SK-N-MC (cell line): ENCODE results near the gene ACOT12.

Experiments used
- DNase-seq: peaks from one replicate; pipeline ENCODE4 v3.0.0-alpha.2; 2011; ENCODE audit warnings: low read depth, low spot score
- H3K27ac ChIP-seq: fragments of 200-600 bp; sonication (generic); 2 replicates; pipeline ENCODE4 v1.5.1; 2016; ENCODE audit warnings: mixed run types
- H3K36me3 ChIP-seq: fragments of 200-600 bp; sonication (generic); 2 replicates; pipeline ENCODE4 v1.6.1; 2017; ENCODE audit warnings: antibody characterized with exemption, low read length, mixed read lengths; ENCODE audit not compliant: insufficient read depth
- H3K4me3 ChIP-seq: fragments of 200-600 bp; sonication (generic); 2 replicates; pipeline ENCODE4 v1.5.1; 2016
- H3K9ac ChIP-seq: fragments of 200-600 bp; sonication (generic); 2 replicates; pipeline ENCODE4 v1.8.0; 2017; ENCODE audit warnings: mixed run types, mixed read lengths; ENCODE audit not compliant: insufficient read length
- H3K9me3 ChIP-seq: fragments of 200-600 bp; sonication (generic); 2 replicates; pipeline ENCODE4 v1.6.1; 2017; ENCODE audit warnings: low read depth, mild to moderate bottlenecking, antibody characterized with exemption, low read length, moderate library complexity, mixed read lengths
- EZH2 ChIP-seq: fragments of 200-600 bp; sonication (generic); IDR thresholded peaks from one replicate; pipeline ENCODE4 v1.6.1; 2017; ENCODE audit warnings: antibody characterized with exemption
- FOXP2 ChIP-seq: optimal IDR thresholded peaks from 2 replicates; pipeline ENCODE3; 2011; ENCODE audit warnings: mild to moderate bottlenecking, moderate library complexity; ENCODE audit not compliant: insufficient read depth; ENCODE audit errors: extremely low read length, control extremely low read depth
- POLR2AphosphoS5 ChIP-seq: IDR thresholded peaks from 2 replicates; pipeline ENCODE4 v1.6.1; 2012; ENCODE audit warnings: mild to moderate bottlenecking, low read depth, low read length, borderline replicate concordance

Gene ACOT12

GRCh38 chr5:81337803-81338202, 56.1 kb downstream of the ACOT12 start:
- no peak overlapping the region for H3K4me3 ChIP-seq
- no peak overlapping the region for H3K9ac ChIP-seq
- H3K9me3 ChIP-seq: no peaks in the 10 kb centered on the region
- H3K27ac ChIP-seq: no peak overlapping the region
- TF ChIP-seq FOXP2 (no peak), POLR2AphosphoS5 (no peak), EZH2 (no peak)
- no peak for DNase-seq
- no peaks in the 10 kb centered on the region for H3K36me3 ChIP-seq

GRCh38 chr5:81336556-81336955, 57.4 kb downstream of the ACOT12 start:
- Histone ChIP-seq H3K4me3 (no peak overlapping the region), H3K9ac (no peak overlapping the region), H3K27ac (no peak overlapping the region), H3K36me3 (no peaks in the 10 kb centered on the region), H3K9me3 (no peaks in the 10 kb centered on the region)
- no peak for TF ChIP-seq POLR2AphosphoS5
- no peak for DNase-seq

- no peak overlapping the region for H3K4me3 ChIP-seq
- H3K9me3 ChIP-seq: no peaks in the 10 kb centered on the region
- no peak for TF ChIP-seq EZH2
- no peak for TF ChIP-seq FOXP2
- no peak for TF ChIP-seq POLR2AphosphoS5
- H3K27ac ChIP-seq: no peak overlapping the region
- no peaks in the 10 kb centered on the region for H3K36me3 ChIP-seq
- no peak overlapping the region for H3K9ac ChIP-seq
- DNase-seq: no peak
Observed at GRCh38 chr5:81335946-81336345, 58.0 kb downstream of the ACOT12 start.

GRCh38 chr5:81334304-81335061, 59.5 kb downstream of the ACOT12 start:
- no peak overlapping the region for H3K4me3 ChIP-seq
- TF ChIP-seq EZH2: no peak
- no peak for TF ChIP-seq FOXP2
- TF ChIP-seq POLR2AphosphoS5: no peak
- no peak overlapping the region for H3K9ac ChIP-seq
- H3K9me3 ChIP-seq: no peaks in the 10 kb centered on the region
- H3K27ac ChIP-seq: no peak overlapping the region
- H3K36me3 ChIP-seq: no peaks in the 10 kb centered on the region
- DNase-seq: no peak

GRCh38 chr5:81326554-81326953, 67.4 kb downstream of the ACOT12 start:
- no peak for DNase-seq
- no peak overlapping the region for H3K9ac ChIP-seq
- no peak overlapping the region for H3K27ac ChIP-seq
- H3K9me3 ChIP-seq: no peaks in the 10 kb centered on the region
- no peaks in the 10 kb centered on the region for H3K36me3 ChIP-seq
- TF ChIP-seq FOXP2: no peak
- no peak for TF ChIP-seq POLR2AphosphoS5
- no peak for TF ChIP-seq EZH2
- no peak overlapping the region for H3K4me3 ChIP-seq

GRCh38 chr5:81317536-81317935, 76.4 kb downstream of the ACOT12 start:
- Histone ChIP-seq H3K27ac (no peak overlapping the region), H3K9me3 (no peaks in the 10 kb centered on the region; the same call in 1 of the 2 replicates), H3K36me3 (peaks cover 10% of the 10 kb centered on the region; the same call in 1 of the 2 replicates), H3K9ac (no peak overlapping the region), H3K4me3 (no peak overlapping the region)
- TF ChIP-seq EZH2: no peak
- no peak for TF ChIP-seq POLR2AphosphoS5
- no peak for TF ChIP-seq FOXP2
- no peak for DNase-seq

GRCh38 chr5:81316571-81316970, 77.4 kb downstream of the ACOT12 start:
- TF ChIP-seq FOXP2: no peak
- no peak for TF ChIP-seq POLR2AphosphoS5
- no peak for TF ChIP-seq EZH2
- no peaks in the 10 kb centered on the region; the same call in 1 of the 2 replicates for H3K9me3 ChIP-seq
- H3K9ac ChIP-seq: no peak overlapping the region
- peaks cover 20% of the 10 kb centered on the region; the same call in 1 of the 2 replicates for H3K36me3 ChIP-seq
- H3K27ac ChIP-seq: no peak overlapping the region
- H3K4me3 ChIP-seq: no peak overlapping the region
- DNase-seq: no peak

GRCh38 chr5:81315830-81316229, 78.1 kb downstream of the ACOT12 start:
- peaks cover 24% of the 10 kb centered on the region; the same call in 1 of the 2 replicates for H3K36me3 ChIP-seq
- no peak overlapping the region for H3K9ac ChIP-seq
- H3K4me3 ChIP-seq: no peak overlapping the region
- no peaks in the 10 kb centered on the region; the same call in 1 of the 2 replicates for H3K9me3 ChIP-seq
- no peak overlapping the region for H3K27ac ChIP-seq
- TF ChIP-seq EZH2 (no peak), POLR2AphosphoS5 (no peak), FOXP2 (no peak)
- DNase-seq: no peak

GRCh38 chr5:81315336-81315735, 78.6 kb downstream of the ACOT12 start:
- Histone ChIP-seq H3K36me3 (peaks cover 24% of the 10 kb centered on the region; the same call in 1 of the 2 replicates), H3K9ac (no peak overlapping the region), H3K9me3 (no peaks in the 10 kb centered on the region; the same call in 1 of the 2 replicates), H3K27ac (no peak overlapping the region), H3K4me3 (no peak overlapping the region)
- DNase-seq: no peak
- TF ChIP-seq POLR2AphosphoS5 (no peak), FOXP2 (no peak), EZH2 (no peak)
